Measurements from ENCODE around the gene RIPOR2. TPM values are rescaled to one million over a fixed set of nuclear protein-coding genes. Genes with fewer than 3 reads are reported as not detected.

RIPOR2 gene
- total and polyA plus RNA-seq, 4 donors: 1.6 to 10.9 (median 3.7) TPM

- TF ChIP-seq NR2F2 (IDR thresholded peaks at IDR 0.05): no peak
- H3K4me1 ChIP-seq (ENCODE audit: control insufficient read depth in 4 of 4, insufficient read depth in 4 of 4, low read length in 3 of 4): no peaks in the 10 kb centered on the region
- peaks cover 0 to 2% (median 0%) of the 10 kb centered on the region in 4 donors for H3K27me3 ChIP-seq (ENCODE audit: control insufficient read depth in 4 of 4, insufficient read depth in 4 of 4, low read length in 3 of 4)
- H3K9me3 ChIP-seq (ENCODE audit: control insufficient read depth in 4 of 4, low read length in 3 of 4): no peaks in the 10 kb centered on the region
- no peak overlapping the region for H3K4me3 ChIP-seq (ENCODE audit: low read depth in 1 of 3, low read length in 3 of 3)
- H3K9ac ChIP-seq (ENCODE audit: low read depth in 1 of 2, low read length in 2 of 2): no peak overlapping the region
- 75% methylated on average over 2 of the region's 2 CpGs for WGBS
- no peak overlapping the region for H3K27ac ChIP-seq (ENCODE audit: low read depth in 1 of 2, low read length in 2 of 2)
- no peaks in the 10 kb centered on the region for H3K36me3 ChIP-seq (ENCODE audit: control insufficient read depth in 4 of 4, insufficient read depth in 3 of 4, low read depth in 1 of 4, low read length in 3 of 4)
- DNase-seq (ENCODE audit: low spot score): no peak
These were observed 11.0 kb downstream of the RIPOR2 start for GRCh38 chr6:24924580-24925356.

GRCh38 chr6:24923885-24924401 is 11.8 kb downstream of the RIPOR2 start:
- Histone ChIP-seq H3K4me3 (ENCODE audit: low read depth in 1 of 3, low read length in 3 of 3) (no peak overlapping the region), H3K9ac (ENCODE audit: low read depth in 1 of 2, low read length in 2 of 2) (no peak overlapping the region), H3K4me1 (ENCODE audit: control insufficient read depth in 4 of 4, insufficient read depth in 4 of 4, low read length in 3 of 4) (no peaks in the 10 kb centered on the region), H3K36me3 (ENCODE audit: control insufficient read depth in 4 of 4, insufficient read depth in 3 of 4, low read depth in 1 of 4, low read length in 3 of 4) (no peaks in the 10 kb centered on the region), H3K27me3 (ENCODE audit: control insufficient read depth in 4 of 4, insufficient read depth in 4 of 4, low read length in 3 of 4) (peaks cover 0 to 2% (median 0%) of the 10 kb centered on the region in 4 donors), H3K27ac (ENCODE audit: low read depth in 1 of 2, low read length in 2 of 2) (no peak overlapping the region), H3K9me3 (ENCODE audit: control insufficient read depth in 4 of 4, low read length in 3 of 4) (no peaks in the 10 kb centered on the region)
- TF ChIP-seq HNF4G (IDR thresholded peaks at IDR 0.05) (no peak), SP1 (IDR thresholded peaks at IDR 0.05) (no peak), EGR1 (IDR thresholded peaks at IDR 0.05; ENCODE audit: low read depth in 2 of 2) (no peak), JUND (IDR thresholded peaks at IDR 0.05) (no peak), MAX (IDR thresholded peaks at IDR 0.05) (no peak), HNF4A (conservative IDR thresholded peaks at IDR 0.05) (no peak), FOXA1 (IDR thresholded peaks at IDR 0.05) (no peak), CTCF (IDR thresholded peaks at IDR 0.05; ENCODE audit: low read depth, low read length, missing input control) (no peak), ZBTB33 (IDR thresholded peaks at IDR 0.05) (no peak), FOXA2 (IDR thresholded peaks at IDR 0.05) (no peak), RXRA (IDR thresholded peaks at IDR 0.05) (no peak), ATF3 (IDR thresholded peaks at IDR 0.05) (no peak), GABPA (IDR thresholded peaks at IDR 0.05 in 1 of 2, conservative IDR thresholded peaks at IDR 0.05 in 1 of 2) (no peak), NR2F2 (IDR thresholded peaks at IDR 0.05) (no peak), YY1 (IDR thresholded peaks at IDR 0.05) (no peak), REST (IDR thresholded peaks at IDR 0.05) (no peak), TAF1 (conservative IDR thresholded peaks at IDR 0.05) (no peak), RAD21 (IDR thresholded peaks at IDR 0.05) (no peak)
- no peak for DNase-seq (ENCODE audit: low spot score)
- WGBS: 88% methylated on average over 8 of the region's 8 CpGs

Measured in liver (tissue), 9 donors.